GM18907 (cell line): Measurements from ENCODE around the gene PITPNC1.
"Not testable (repeated sequence)": the region's sequence is repeated elsewhere in the genome, so short reads cannot be mapped to it uniquely, and the experiment has no call there.

Source experiments
- ATAC-seq: cut with Tn5 transposase; IDR thresholded peaks from one replicate; pipeline ENCODE4 v1.9.1; 2021; ENCODE audit warnings: mild to moderate bottlenecking, moderate library complexity; ENCODE audit not compliant: unreplicated experiment

PITPNC1 gene

GRCh38 chr17:67430515-67430914 is 53.4 kb downstream of the PITPNC1 start:
- not testable (repeated sequence) for ATAC-seq

DNA sequence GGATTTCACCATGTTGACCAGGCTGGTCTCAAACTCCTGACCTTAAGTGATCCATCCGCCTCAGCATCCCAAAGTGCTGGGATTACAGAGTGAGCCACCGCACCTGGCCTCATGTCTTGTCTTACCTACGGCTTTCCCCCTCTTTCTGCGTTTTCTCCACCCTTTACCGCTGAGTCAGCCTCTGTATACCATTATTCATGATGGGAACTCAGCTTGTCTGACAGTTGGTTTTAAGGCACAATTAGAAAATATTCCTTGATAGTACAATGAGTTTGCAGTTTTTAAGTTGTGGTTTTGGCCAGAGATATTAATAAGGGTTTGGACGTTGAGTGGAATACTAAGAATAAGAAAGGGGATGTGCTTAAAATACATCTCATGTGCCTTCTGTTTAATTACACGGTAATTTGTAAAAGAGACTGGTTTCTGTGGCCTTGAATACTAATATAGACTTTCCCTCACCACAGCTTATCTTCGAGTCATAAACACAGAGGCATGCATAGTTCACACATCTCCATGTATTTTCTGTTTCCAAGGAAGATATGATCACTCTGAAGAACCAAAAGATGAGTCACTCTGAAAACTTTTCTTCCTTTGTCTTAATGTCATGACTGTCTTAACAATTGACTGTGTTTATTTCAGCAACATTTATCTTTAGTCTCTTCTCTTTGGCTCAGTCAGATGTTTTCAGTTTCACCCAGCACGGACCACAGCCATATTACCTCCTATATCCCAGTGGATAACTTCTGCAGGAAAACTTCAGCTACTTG is 54.4 kb downstream of the PITPNC1 start:
- no peak for ATAC-seq

- no peak for ATAC-seq
Measured at GRCh38 chr17:67433248-67433924, 56.3 kb downstream of the PITPNC1 start.

GRCh38 chr17:67434061-67434525 is 57.0 kb downstream of the PITPNC1 start:
- ATAC-seq: no peak

- no peak for ATAC-seq
Measured at GRCh38 chr17:67435122-67435521, 58.0 kb downstream of the PITPNC1 start.

- ATAC-seq: no peak
Measured at GRCh38 chr17:67435786-67436185, 58.7 kb downstream of the PITPNC1 start.

- ATAC-seq: no peak
Measured at GRCh38 chr17:67436233-67436632, 59.2 kb downstream of the PITPNC1 start.

- ATAC-seq: no peak
Measured at GRCh38 chr17:67438667-67439066, 61.6 kb downstream of the PITPNC1 start.

- ATAC-seq: no peak
Measured at GRCh38 chr17:67439269-67439668, 62.2 kb downstream of the PITPNC1 start.

- ATAC-seq: no peak
Measured at GRCh38 chr17:67440277-67441051, 63.4 kb downstream of the PITPNC1 start.

DNA sequence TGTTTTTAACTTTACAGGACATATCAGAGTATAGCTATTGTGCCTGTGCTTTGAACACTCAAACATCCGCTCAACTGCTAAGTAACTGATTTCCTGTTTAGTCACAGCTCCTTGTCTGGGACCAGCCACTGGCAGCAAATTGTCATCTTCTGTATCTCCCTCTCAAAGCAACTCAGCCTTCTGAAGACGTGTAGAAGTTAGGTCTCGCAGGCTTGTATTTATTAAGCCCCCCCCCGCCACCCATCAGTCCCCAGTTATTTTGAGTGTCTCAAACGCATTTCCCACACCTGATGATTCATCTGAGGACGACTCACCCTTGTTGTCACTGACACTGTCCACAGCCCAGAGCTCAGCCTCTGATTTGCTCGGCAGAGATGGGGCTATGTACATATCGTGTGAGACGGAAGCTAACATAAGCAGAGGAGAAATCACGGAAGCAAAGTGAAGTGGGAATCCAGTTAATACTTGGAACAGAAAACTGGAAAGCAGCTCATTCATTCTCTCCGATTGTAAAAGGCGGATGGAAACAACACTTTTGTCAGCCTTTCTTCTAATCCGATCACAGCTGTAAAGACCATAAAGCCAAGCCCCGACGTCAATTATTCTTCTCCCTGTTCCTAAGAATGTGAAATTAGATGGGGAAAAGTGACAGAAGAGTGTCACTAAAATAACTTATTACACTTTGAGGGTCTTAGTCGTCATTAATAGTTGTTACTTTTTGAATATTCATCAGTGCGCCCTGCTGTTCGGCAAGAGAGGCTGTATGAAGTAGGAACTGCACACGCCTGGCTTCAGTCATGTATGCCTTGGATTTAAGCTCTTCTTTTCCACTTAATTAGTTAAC is 64.2 kb downstream of the PITPNC1 start:
- no peak for ATAC-seq

- no peak for ATAC-seq
Measured at GRCh38 chr17:67441896-67442219, 64.8 kb downstream of the PITPNC1 start.

DNA sequence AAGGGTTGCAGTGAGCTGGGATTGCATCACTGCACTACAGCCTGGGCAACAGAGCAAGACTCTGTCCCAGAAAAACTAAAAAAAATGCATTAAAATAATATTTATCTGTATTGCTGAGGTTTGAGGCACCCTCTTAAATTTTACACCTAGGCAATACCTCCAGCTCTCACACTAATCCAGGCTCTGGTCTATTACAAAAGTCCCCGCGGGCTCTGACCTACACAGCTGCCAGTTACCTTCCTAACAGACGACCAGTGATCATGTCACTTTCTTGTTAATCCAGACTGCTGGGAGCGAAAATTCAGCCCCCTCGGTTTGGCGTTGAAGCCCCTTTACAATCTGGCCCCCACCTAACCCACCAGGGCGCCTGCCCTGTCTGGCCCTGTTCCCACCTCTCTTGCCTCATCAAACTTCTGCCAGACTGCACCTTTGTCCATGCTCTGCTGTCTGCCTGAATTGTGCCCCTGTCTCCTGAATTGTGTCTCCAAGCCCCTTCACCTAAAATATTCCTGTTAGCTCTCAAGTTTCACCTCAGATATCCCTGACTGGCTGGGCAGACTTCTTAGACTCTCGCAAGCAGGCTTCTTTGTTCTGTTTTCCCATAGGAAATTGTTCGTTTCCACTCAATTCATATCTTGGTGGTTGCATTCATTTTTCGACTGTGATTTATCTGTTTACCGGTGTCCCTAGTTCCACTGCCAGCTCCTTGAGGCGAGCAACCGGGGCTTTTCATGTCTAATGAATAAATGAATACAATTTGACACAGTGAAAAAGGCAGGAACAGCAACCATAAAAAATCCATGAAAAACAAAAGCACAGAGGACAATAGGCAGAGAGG is 65.9 kb downstream of the PITPNC1 start:
- no peak for ATAC-seq

GRCh38 chr17:67443931-67444595 is 67.0 kb downstream of the PITPNC1 start:
- no peak for ATAC-seq

- ATAC-seq: no peak
Measured at GRCh38 chr17:67448449-67448848, 71.4 kb downstream of the PITPNC1 start.

DNA sequence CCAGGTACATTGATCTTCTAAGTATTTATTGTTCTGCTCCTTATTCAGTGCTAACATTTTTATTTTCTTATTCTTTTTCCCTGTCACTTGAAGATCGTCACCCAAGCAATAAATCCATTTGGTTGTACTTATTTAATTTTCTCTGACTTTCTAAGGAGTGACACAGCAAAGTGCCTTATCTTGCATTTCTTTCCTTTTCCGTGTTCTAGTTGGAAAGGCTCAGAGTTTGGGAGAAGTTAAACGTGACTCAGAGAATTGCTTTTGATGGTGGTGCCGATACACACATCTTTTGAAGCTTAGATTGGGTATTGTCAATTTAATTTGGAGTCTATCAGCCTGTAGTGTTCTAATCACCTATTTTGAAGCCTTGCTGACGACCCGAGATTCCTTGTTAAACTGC is 72.0 kb downstream of the PITPNC1 start:
- no peak for ATAC-seq

GRCh38 chr17:67449845-67450755 is 73.0 kb downstream of the PITPNC1 start:
- no peak for ATAC-seq
